Amniotic epithelial cell (primary cell): Measurements from ENCODE around the gene ALG12.

Experiments
- DNase-seq: peaks from one replicate; pipeline ENCODE4 v3.0.0-alpha.2; 2010; ENCODE audit warnings: low read depth

The ALG12 gene

DNA sequence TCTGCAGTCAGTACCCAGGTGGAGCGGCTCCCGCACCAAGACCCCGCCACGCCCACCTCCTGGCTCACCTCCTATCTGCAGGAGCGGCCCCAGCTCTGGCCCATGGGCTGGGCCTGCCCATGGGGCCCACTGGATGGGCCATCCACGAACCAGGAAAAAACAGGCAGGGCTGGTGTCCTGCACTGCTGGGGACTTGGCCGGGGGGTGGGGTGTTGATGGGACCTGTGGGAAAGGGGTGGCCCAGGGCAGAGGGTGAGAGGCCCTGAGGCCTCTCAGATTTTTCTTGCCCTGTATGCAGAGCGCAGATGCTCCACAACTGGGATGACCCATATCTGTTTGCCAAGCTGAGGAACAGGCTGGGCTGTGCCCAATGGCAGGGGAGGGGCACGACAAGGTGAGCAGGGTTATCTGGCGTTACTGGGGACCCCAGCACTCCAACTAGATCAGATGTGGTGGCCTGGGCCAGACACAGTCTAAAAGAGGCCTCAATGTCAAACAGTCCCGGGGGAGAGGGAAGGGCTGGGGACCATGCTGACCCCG, 39.7 kb upstream of the ALG12 start:
- no peak for DNase-seq

DNA sequence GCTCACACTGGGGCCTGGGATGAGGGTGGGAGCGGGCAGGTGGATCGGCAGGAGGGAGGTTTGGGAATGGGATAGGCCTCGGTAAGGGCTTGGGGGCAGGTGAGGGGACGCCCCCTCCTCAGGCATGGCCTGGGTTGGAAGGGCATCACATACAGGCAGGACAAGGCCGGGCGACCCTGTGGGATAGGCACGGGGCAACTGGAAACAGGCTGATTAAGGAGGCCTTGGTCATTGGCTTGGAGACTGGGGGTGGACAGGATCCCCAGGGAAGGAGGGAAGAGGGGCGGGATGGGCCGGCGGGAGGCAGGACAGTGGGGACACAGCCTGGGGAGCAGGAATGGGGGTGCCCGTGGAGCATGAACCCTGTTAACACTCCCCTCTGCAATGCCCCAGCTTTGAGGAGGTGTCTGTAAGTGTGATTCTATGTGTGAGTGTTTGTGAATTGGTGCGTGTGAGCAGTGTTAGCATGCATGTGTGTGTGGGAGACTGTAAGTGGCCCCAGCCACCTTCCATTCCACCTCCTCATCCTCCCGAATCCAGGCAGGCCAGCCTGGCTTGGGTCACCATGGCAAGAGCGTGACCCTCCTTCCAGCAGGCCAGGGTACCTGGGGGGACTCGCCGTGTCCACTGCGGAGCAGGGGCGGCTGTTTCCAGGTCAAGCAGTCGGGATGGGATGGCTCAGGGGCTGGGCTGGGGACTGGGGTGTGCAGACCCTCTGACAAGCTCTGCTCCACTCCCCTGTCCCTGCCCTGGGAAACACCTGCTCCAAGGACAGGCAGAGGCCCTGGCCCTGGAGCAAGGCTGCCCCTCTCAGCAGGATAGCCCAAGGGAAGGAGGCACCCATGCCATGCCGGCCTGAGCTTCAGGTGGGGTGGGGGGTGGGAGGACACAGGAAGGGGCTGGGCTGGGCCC, 38.9 kb upstream of the ALG12 start:
- no peak for DNase-seq

GRCh38 chr22:49956418-49956770, 38.2 kb upstream of the ALG12 start:
- peak; percentile 59 for DNase-seq

DNA sequence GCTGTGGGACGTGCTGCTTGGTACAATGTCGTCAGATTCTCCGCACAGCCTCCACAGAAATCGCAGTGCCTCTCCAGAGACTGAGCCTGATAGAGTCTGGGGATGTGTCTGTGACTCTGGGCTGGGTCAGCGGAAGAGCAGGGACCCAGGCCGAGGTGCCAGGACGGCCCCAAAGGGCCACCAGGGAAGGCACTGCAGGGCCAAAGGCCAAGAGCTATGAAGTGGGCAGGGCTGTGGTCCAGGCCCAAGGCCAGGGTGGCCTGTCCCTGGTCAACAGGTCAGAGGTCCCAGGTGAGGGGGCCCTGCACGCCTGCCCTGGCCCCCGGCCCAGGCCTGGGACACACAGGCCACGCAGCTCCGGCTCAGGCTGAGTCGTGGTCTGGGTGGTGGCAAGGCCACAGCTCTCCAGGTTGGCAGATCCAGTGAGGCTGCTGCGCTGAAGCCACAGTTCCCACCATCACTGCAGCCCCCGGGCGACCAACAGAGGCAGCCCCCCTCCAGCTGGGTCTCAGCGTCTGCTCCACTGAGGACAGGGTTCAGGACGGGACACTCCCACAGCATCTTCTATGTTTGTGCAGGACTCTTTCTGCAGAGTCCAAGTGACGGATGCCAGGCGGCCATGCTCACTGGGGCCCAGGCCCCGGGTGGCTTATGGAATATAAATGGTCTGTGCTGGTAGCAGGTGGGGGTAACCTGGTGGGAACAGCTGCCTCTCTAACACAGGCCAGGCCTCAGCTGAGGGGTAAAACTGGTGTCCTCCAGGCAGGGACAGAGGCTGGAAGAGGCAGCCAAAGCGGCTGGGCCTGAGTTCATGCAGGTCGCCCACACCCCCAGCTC, 37.6 kb upstream of the ALG12 start:
- DNase-seq, result no peak

DNA sequence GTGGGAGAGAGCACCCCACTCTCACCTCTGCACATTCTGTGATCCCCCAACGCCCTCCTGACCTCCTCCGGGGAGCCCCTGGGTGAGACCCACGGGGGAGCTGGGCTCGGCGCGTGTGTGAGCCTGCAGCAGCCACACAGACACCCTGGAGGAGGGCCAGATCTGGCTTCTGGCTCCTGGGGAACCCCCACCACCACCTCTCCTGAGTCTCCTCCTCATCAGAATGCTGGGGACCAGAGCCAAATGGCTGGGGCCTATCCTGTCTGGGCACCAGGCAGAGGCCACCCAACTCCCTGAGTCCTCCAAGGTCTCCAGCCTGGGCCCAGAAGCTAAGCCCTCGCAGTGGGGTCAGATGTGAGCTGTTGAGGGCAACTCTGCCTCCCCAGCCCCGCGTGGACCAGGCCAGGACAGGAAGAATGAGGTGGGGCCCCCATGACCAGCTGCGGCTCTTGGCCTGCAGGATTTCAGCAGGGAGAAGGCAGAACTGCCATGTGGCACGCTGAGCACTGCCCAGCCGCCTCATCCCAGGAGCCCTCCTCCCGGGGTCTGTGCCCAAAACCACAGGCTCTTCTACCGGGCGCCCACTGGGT, 36.8 kb upstream of the ALG12 start:
- no peak for DNase-seq

GRCh38 chr22:49954354-49954753, 36.1 kb upstream of the ALG12 start:
- no peak for DNase-seq

DNA sequence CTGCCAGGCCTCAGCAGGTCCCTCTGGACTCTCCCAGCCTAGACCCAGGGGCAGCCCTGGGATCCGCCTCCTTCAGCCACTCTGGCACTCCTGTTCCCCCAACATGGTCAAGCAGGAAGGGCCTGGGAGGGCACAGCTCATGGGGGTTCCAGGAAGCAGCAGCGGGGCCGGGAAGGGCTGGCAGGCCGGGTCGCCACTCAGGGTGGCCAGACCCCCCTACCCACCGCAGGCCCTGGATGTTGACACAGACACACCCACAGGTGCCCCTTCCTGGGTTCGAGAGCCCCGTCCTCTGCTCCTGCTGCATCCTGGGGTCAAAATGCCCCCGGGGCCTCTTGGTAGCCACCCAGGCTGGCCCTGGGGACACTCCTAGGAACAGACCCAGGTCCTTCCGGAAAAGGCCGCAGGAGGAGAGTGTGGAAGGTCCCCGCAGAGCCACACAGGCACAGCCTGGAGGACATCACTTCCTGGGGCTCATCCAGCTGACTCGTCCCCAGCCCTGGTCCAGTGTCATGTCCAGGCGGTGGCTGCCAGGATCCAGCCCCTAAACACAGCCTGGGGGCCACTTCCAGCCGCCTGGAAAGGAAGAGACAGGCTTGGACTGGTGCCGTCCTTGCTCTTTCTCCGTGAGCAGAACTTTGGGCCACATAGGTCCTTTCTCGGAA, 35.6 kb upstream of the ALG12 start:
- DNase-seq, result no peak

DNA sequence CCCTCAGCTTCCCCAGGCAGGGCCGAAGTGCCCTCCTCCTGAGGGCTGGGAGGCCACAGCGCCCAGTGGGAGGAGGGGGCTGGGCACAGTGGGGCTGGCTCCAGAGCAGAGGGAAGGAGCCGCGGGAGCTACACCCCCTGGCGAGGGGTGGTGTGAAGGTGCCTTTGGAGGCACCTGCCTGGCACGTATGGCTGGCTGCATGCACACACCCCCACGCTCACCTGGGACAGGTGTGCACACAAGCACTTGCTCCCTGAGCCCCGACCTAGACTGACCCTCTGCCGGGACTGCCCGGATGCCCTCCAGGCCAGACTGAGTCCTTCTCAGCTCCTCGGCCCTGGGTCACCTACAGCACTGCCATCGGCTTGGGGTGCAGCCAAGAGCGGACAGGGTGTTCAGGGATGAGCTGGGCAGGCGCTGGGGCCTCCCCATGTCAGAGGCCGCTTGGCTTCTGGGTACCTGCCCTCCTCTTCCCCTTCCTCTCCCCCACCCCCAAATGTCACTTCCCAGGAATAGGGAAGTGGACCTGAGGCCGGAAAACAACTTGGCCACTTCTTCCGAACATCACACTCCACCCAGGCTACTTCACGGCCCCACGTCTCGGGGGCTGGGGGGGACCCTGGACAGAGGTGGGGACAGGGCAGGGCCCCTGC, 34.9 kb upstream of the ALG12 start:
- no peak for DNase-seq

DNA sequence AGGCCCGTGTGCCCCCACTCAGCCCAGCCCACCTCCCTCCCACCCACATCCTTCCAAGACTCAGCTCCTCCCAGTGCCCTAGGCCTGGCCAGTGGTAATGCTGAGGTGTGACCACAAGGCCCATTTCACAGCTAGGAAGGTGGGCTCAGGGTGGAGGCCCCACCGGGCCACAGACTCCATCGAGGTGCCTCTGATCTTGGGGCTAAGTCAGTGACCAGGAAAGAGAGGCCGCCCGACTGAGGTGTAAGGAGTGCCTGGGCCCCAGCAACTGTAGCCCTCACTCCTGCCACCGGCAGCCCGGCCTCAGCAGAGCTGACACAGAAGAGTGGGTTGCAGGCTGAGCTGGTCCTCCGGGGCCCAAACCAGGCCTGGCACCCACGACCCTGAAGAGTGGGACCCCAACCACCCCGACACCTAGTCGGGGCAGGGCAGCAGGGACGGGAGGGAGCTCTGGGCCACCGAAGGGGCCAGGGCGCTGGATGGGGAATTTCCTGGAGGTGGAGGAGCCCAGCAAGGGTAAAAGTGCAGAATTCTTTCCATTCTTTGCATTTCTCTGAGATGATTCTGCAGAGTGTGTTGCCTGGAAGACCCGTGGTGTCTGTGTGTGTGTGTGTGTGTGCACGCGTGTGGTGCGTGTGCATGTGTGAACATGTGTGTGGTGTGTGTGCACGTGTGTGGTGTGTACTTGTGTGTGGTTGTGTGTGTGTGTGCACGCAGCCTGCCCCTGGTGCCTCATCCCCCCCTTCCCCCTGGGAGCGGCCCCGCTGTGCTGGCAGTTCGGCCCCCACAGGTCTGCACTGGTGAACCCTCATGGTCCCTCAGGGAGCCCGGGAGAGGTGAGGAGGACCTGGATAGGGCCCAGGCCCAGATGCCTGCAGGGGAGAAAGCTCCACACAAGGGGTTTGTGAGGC, 34.0 kb upstream of the ALG12 start:
- peak; percentile 85 for DNase-seq

- DNase-seq, result no peak
Measured at GRCh38 chr22:49951678-49951985, 33.4 kb upstream of the ALG12 start.

GRCh38 chr22:49951000-49951677, 32.9 kb upstream of the ALG12 start:
- DNase-seq, result no peak

- no peak for DNase-seq
Measured at GRCh38 chr22:49950396-49950994, 32.3 kb upstream of the ALG12 start.

GRCh38 chr22:49949914-49950292, 31.7 kb upstream of the ALG12 start:
- DNase-seq, result no peak

DNA sequence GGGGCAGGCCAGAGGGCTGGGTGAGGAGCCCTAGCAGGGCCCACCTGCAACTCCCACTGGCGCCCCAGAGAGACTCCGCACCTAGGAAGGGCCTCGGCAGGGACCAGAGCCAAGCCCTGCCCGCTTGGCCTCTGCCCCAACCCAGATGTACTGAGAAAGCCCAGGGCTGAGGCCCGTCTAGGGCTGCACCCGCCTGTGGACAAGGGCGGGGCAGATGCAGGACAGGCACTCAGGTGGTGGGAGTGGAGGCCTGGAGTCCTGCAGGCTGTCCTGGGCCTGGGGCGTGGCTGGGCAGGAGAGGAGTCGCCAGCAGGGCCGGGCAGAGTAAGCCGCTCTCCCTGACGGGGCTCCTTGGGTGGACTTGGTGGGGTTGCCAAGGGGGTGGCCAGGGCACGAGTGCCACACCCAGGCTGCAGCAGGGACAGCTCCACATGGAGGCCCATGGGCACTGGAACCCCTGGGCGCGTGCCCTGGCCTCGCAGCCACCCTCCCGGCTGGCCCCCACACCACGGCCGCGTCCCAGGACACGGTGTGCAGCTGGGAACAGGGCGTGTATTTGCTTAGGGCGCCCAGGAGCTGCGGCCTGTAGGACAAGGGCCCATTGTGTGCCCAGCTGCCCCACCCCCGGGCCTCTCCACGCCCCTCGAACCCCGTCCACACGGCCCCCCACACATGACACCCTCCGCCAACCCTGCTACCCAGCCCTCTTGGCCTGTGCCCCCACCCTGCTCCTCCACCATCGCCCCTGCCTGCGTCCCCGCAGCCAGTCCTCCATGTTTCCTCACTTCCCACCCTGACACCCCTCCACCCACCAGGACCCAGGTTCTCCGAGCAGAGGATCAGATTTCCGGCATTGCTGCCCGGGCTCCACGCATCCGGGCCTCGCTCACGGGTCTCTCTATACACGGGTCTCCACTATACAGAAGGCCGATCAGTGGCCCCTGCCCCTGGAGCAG, 31.0 kb upstream of the ALG12 start:
- DNase-seq, result no peak

GRCh38 chr22:49948116-49948957, 30.1 kb upstream of the ALG12 start:
- no peak for DNase-seq

DNA sequence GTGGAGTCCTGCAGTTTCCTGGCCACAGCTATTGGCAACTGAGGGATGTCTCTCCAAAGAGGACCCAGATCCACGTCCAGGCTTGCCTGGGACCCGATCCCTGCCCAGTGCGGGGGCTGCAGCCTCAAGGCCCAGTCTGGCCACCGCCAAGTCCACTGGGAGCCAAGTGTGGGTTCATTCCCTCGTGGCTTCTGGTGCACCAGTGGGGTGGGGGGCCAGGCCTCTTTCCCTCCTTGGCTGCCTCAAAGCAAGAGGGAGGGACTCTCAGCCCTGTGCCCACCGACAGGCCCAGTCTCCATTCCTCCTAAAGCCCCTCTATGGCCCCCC, 29.0 kb upstream of the ALG12 start:
- no peak for DNase-seq

DNA sequence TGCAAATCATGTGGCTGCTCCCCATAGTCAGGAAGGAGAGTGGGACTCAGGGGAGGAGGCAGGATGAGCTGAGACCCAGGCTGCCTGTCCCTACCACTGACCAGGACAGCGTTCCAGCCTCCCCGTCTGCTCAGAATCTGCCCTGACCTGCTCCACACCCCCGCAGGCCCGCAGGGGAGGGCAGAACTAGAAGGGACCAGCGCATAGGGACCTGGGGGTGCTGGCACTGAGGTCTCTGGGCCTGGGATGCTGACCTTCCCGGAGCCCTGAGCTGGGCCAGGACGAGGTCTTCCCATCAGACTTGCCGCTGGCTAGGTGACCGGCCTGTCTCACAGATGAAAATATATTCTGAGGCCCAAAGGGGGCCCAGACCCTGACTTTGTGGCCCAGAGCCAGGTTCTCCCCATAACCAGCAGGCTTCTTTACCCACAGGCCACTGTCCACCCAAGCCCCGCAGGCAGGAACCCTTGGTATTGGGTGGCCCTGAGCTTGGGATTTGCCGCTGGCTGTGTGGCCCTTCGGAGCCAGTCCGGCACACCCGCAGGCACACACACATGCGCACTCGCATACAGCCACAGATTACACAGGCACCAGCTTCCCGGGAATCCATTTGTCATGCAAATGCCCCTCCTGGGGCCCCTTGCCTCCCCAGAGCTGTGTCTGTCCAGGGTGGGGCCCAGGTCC, 28.5 kb upstream of the ALG12 start:
- DNase-seq, result no peak
